ENCODE data around the gene DDX42.
A peak's percentile ranks its signal among the peaks of the same experiment; 100 is the strongest.
"Not testable (repeated sequence)": the region's sequence is repeated elsewhere in the genome, so short reads cannot be mapped to it uniquely, and the experiment has no call there.

Gene DDX42

GRCh38 chr17:63842173-63842539, 68.2 kb downstream of the DDX42 start:
- no peak for DNase-seq

GRCh38 chr17:63842540-63843386, 68.8 kb downstream of the DDX42 start, which contains the start of gene SMARCD2:
Gene SMARCD2 (minus strand): TSS chr17:63842685. CDS start chr17:63842674, 11 bp downstream.
- peak; percentile 94 for DNase-seq

- not testable (repeated sequence) for DNase-seq
Measured at GRCh38 chr17:63843387-63843888, 69.5 kb downstream of the DDX42 start.

GRCh38 chr17:63843910-63844677, 70.1 kb downstream of the DDX42 start:
- DNase-seq, result no peak

- DNase-seq, result no peak
Measured at GRCh38 chr17:63845509-63845908, 71.5 kb downstream of the DDX42 start.

- DNase-seq, result no peak
Measured at GRCh38 chr17:63847525-63848249, 73.7 kb downstream of the DDX42 start.

- no peak for DNase-seq
Measured at GRCh38 chr17:63848834-63849689, 75.1 kb downstream of the DDX42 start.

- DNase-seq, result no peak
Measured at GRCh38 chr17:63850401-63850800, 76.4 kb downstream of the DDX42 start.

- no peak for DNase-seq
Measured at GRCh38 chr17:63853260-63853659, 79.3 kb downstream of the DDX42 start.

- no peak for DNase-seq
Measured at GRCh38 chr17:63854709-63855108, 80.7 kb downstream of the DDX42 start.

GRCh38 chr17:63855185-63855584, 81.2 kb downstream of the DDX42 start:
- DNase-seq, result no peak

- DNase-seq, result not testable (repeated sequence)
Measured at GRCh38 chr17:63856425-63856824, 82.5 kb downstream of the DDX42 start.

GRCh38 chr17:63859257-63859656, 85.3 kb downstream of the DDX42 start:
- no peak for DNase-seq

GRCh38 chr17:63866625-63867024, 92.7 kb downstream of the DDX42 start:
- not testable (repeated sequence) for DNase-seq
